ENCODE results near the gene CCNJL. TPM values are rescaled to one million over a fixed set of nuclear protein-coding genes. Genes with fewer than 3 reads are reported as not detected.

Gene CCNJL
- total and polyA plus RNA-seq, 2 donors: 1.7 to 2.7 TPM

- H3K9me3 ChIP-seq (ENCODE audit: control insufficient read depth in 2 of 2, insufficient read depth in 1 of 2, low read length in 1 of 2): no peaks in the 10 kb centered on the region
- no peaks in the 10 kb centered on the region for H3K4me1 ChIP-seq (ENCODE audit: control insufficient read depth in 2 of 2, insufficient read depth in 2 of 2, low read length in 2 of 2)
- no peak overlapping the region for H3K27ac ChIP-seq (ENCODE audit: low read depth in 1 of 2, low read length in 1 of 2)
- no peaks in the 10 kb centered on the region for H3K36me3 ChIP-seq (ENCODE audit: control insufficient read depth in 2 of 2, insufficient read depth in 2 of 2, low read length in 1 of 2)
- WGBS: 97% methylated on average over 5 of the region's 5 CpGs
- no peak overlapping the region for H3K4me3 ChIP-seq (ENCODE audit: low read length in 2 of 2)
- no peak for DNase-seq (ENCODE audit: low read depth in 6 of 9, low spot score in 9 of 9)
- H3K27me3 ChIP-seq (ENCODE audit: control insufficient read depth in 2 of 2, insufficient read depth in 1 of 2, low read length in 1 of 2): no peaks in the 10 kb centered on the region
These were observed 74.7 kb downstream of the CCNJL start for GRCh38 chr5:160237571-160238093.

GRCh38 chr5:160235731-160236130 is 76.6 kb downstream of the CCNJL start:
- Histone ChIP-seq H3K27ac (ENCODE audit: low read depth in 1 of 2, low read length in 1 of 2) (no peak overlapping the region), H3K9me3 (ENCODE audit: control insufficient read depth in 2 of 2, insufficient read depth in 1 of 2, low read length in 1 of 2) (no peaks in the 10 kb centered on the region), H3K27me3 (ENCODE audit: control insufficient read depth in 2 of 2, insufficient read depth in 1 of 2, low read length in 1 of 2) (no peaks in the 10 kb centered on the region), H3K4me3 (ENCODE audit: low read length in 2 of 2) (no peak overlapping the region), H3K4me1 (ENCODE audit: control insufficient read depth in 2 of 2, insufficient read depth in 2 of 2, low read length in 2 of 2) (peaks cover 0 to 3% of the 10 kb centered on the region in 2 donors), H3K36me3 (ENCODE audit: control insufficient read depth in 2 of 2, insufficient read depth in 2 of 2, low read length in 1 of 2) (no peaks in the 10 kb centered on the region)
- 93% methylated on average over 5 of the region's 5 CpGs for WGBS
- no peak for DNase-seq (ENCODE audit: low read depth in 6 of 9, low spot score in 9 of 9)

GRCh38 chr5:160233215-160233614 is 79.1 kb downstream of the CCNJL start:
- no peaks in the 10 kb centered on the region for H3K36me3 ChIP-seq (ENCODE audit: control insufficient read depth in 2 of 2, insufficient read depth in 2 of 2, low read length in 1 of 2)
- no peaks in the 10 kb centered on the region for H3K9me3 ChIP-seq (ENCODE audit: control insufficient read depth in 2 of 2, insufficient read depth in 1 of 2, low read length in 1 of 2)
- WGBS: 95% methylated on average over 5 of the region's 5 CpGs
- H3K4me3 ChIP-seq (ENCODE audit: low read length in 2 of 2): no peak overlapping the region
- H3K27me3 ChIP-seq (ENCODE audit: control insufficient read depth in 2 of 2, insufficient read depth in 1 of 2, low read length in 1 of 2): no peaks in the 10 kb centered on the region
- DNase-seq (ENCODE audit: low read depth in 6 of 9, low spot score in 9 of 9): peak in 1 of 9 donors; percentile 23
- H3K27ac ChIP-seq (ENCODE audit: low read depth in 1 of 2, low read length in 1 of 2): no peak overlapping the region
- H3K4me1 ChIP-seq (ENCODE audit: control insufficient read depth in 2 of 2, insufficient read depth in 2 of 2, low read length in 2 of 2): peaks cover 0 to 7% of the 10 kb centered on the region in 2 donors

DNA sequence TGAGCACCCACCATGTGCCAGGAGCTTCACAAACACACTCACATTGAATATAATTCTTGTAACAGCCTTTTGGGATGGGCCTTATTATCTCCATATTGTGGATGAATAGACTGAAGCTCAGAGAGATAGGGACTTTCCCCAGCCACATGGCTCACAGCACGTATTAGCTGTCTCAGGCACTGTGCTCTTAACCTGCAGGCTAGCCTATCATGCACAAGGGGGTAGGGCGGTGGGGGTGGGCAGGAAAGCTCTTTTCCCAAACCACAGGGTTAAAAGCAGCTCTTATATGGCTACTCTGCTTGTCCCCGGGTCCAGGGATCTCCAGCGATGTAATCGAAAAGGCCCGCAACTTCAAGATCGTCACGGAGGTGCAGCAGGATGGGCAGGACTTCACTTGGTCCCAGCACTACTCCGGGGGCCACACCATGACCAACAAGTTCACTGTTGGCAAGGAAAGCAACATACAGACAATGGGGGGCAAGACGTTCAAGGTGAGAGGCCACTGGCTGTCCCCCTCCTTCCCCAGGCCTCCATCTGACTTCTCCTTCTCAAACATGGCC is 80.5 kb downstream of the CCNJL start:
- Histone ChIP-seq H3K9me3 (ENCODE audit: control insufficient read depth in 2 of 2, insufficient read depth in 1 of 2, low read length in 1 of 2) (no peaks in the 10 kb centered on the region), H3K4me3 (ENCODE audit: low read length in 2 of 2) (no peak overlapping the region), H3K27ac (ENCODE audit: low read depth in 1 of 2, low read length in 1 of 2) (peak overlapping the region; percentile 11 to 40), H3K27me3 (ENCODE audit: control insufficient read depth in 2 of 2, insufficient read depth in 1 of 2, low read length in 1 of 2) (no peaks in the 10 kb centered on the region), H3K36me3 (ENCODE audit: control insufficient read depth in 2 of 2, insufficient read depth in 2 of 2, low read length in 1 of 2) (no peaks in the 10 kb centered on the region), H3K4me1 (ENCODE audit: control insufficient read depth in 2 of 2, insufficient read depth in 2 of 2, low read length in 2 of 2) (peaks cover 0 to 7% of the 10 kb centered on the region in 2 donors)
- no peak for DNase-seq (ENCODE audit: low read depth in 6 of 9, low spot score in 9 of 9)
- WGBS: 96% methylated on average over 10 of the region's 10 CpGs

DNA sequence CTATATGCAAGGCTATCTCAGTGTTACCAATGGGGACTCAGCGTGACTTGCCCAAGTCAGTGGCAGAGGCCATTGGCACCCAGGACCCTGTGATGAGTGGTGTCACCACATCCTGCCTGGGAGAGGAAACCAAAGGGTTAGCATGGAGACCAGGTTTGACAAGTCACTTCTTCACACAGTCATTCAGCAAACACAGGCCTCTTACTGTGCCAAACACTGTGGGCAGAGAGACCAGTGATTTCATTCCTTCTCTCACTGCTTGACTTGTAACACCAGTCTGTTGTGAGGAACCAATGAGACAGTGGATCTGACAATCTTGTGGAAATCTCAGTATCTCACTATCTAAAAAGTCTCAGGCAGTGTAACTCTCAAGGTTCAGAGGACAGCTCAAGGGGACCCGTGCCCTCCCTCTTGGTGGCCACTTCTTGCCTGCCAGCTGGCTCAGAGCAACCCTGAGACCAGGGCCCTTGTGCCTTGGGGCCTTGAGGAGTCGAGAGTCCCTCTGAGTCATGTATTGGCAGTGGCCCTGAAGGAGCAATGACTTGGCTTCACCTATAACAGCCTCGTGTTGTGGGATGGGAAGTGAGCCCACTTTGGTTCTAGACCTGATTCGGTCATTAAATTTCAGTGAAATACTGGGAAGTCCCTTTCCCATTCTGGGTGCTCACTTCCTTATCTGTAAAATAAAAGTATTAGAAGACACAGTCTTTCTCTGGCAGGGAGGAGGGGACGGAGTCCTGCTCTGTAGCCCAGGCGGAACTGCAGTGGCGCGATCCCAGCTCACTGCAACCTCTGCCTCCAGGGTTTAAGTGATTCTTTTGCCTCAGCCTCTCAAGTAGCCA is 81.5 kb downstream of the CCNJL start:
- peak overlapping the region in 1 of 2 donors; percentile 65 for H3K27ac ChIP-seq (ENCODE audit: low read depth in 1 of 2, low read length in 1 of 2)
- no peaks in the 10 kb centered on the region for H3K36me3 ChIP-seq (ENCODE audit: control insufficient read depth in 2 of 2, insufficient read depth in 2 of 2, low read length in 1 of 2)
- no peaks in the 10 kb centered on the region for H3K9me3 ChIP-seq (ENCODE audit: control insufficient read depth in 2 of 2, insufficient read depth in 1 of 2, low read length in 1 of 2)
- peaks cover 0 to 7% of the 10 kb centered on the region in 2 donors for H3K4me1 ChIP-seq (ENCODE audit: control insufficient read depth in 2 of 2, insufficient read depth in 2 of 2, low read length in 2 of 2)
- WGBS: 92% methylated on average over 9 of the region's 9 CpGs
- H3K27me3 ChIP-seq (ENCODE audit: control insufficient read depth in 2 of 2, insufficient read depth in 1 of 2, low read length in 1 of 2): no peaks in the 10 kb centered on the region
- H3K4me3 ChIP-seq (ENCODE audit: low read length in 2 of 2): no peak overlapping the region
- DNase-seq (ENCODE audit: low read depth in 6 of 9, low spot score in 9 of 9): peak in 3 of 9 donors; percentile 12 to 39 (median 16)

- no peak within 1 kb of the TSS for H3K27ac ChIP-seq (ENCODE audit: low read depth in 1 of 2, low read length in 1 of 2)
- WGBS: 73% methylated on average over 7 of the region's 7 CpGs
- no peaks in the 10 kb centered on the region for H3K9me3 ChIP-seq (ENCODE audit: control insufficient read depth in 2 of 2, insufficient read depth in 1 of 2, low read length in 1 of 2)
- H3K4me3 ChIP-seq (ENCODE audit: low read length in 2 of 2): no peak within 1 kb of the TSS
- no peaks in the 10 kb centered on the region for H3K27me3 ChIP-seq (ENCODE audit: control insufficient read depth in 2 of 2, insufficient read depth in 1 of 2, low read length in 1 of 2)
- no peaks in the 10 kb centered on the region for H3K36me3 ChIP-seq (ENCODE audit: control insufficient read depth in 2 of 2, insufficient read depth in 2 of 2, low read length in 1 of 2)
- no peak for DNase-seq (ENCODE audit: low read depth in 6 of 9, low spot score in 9 of 9)
- H3K4me1 ChIP-seq (ENCODE audit: control insufficient read depth in 2 of 2, insufficient read depth in 2 of 2, low read length in 2 of 2): peaks cover 0 to 7% of the 10 kb centered on the region in 2 donors
These were observed 83.1 kb downstream of the CCNJL start, which contains the start of gene FABP6 for GRCh38 chr5:160229190-160229742. FABP6 (plus strand) TSS chr5:160229506; CDS start chr5:160229558, 52 bp downstream.

DNA sequence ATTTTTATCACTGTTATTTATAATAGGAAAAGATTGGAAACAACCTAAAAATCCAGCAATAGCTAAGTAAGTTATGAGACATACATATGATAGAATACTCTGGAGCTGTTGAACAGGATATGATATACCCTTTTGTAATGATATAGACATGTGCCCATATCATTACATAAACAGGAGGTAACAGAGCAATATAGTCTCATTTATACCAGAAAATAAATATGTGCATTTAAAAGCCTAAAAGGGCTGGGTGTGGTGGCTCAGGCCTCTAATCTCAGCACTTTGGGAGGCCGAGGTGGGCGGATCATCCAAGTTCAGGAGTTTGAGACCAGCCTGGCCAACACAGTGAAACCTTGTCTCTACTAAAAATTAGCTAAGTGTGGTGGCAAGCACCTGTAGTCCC is 85.4 kb downstream of the CCNJL start:
- H3K36me3 ChIP-seq (ENCODE audit: control insufficient read depth in 2 of 2, insufficient read depth in 2 of 2, low read length in 1 of 2): no peaks in the 10 kb centered on the region
- DNase-seq (ENCODE audit: low read depth in 6 of 9, low spot score in 9 of 9): no peak
- H3K4me1 ChIP-seq (ENCODE audit: control insufficient read depth in 2 of 2, insufficient read depth in 2 of 2, low read length in 2 of 2): peaks cover 0 to 7% of the 10 kb centered on the region in 2 donors
- 96% methylated on average over 2 of the region's 2 CpGs for WGBS
- no peaks in the 10 kb centered on the region for H3K27me3 ChIP-seq (ENCODE audit: control insufficient read depth in 2 of 2, insufficient read depth in 1 of 2, low read length in 1 of 2)
- H3K27ac ChIP-seq (ENCODE audit: low read depth in 1 of 2, low read length in 1 of 2): no peak overlapping the region
- no peak overlapping the region for H3K4me3 ChIP-seq (ENCODE audit: low read length in 2 of 2)
- H3K9me3 ChIP-seq (ENCODE audit: control insufficient read depth in 2 of 2, insufficient read depth in 1 of 2, low read length in 1 of 2): no peaks in the 10 kb centered on the region

GRCh38 chr5:160221082-160221481 is 91.3 kb downstream of the CCNJL start:
- no peak for DNase-seq (ENCODE audit: low read depth in 6 of 9, low spot score in 9 of 9)
- Histone ChIP-seq H3K4me1 (ENCODE audit: control insufficient read depth in 2 of 2, insufficient read depth in 2 of 2, low read length in 2 of 2) (no peaks in the 10 kb centered on the region), H3K36me3 (ENCODE audit: control insufficient read depth in 2 of 2, insufficient read depth in 2 of 2, low read length in 1 of 2) (no peaks in the 10 kb centered on the region), H3K27me3 (ENCODE audit: control insufficient read depth in 2 of 2, insufficient read depth in 1 of 2, low read length in 1 of 2) (no peaks in the 10 kb centered on the region), H3K27ac (ENCODE audit: low read depth in 1 of 2, low read length in 1 of 2) (no peak overlapping the region), H3K4me3 (ENCODE audit: low read length in 2 of 2) (no peak overlapping the region), H3K9me3 (ENCODE audit: control insufficient read depth in 2 of 2, insufficient read depth in 1 of 2, low read length in 1 of 2) (no peaks in the 10 kb centered on the region)
- 97% methylated on average over 3 of the region's 3 CpGs for WGBS

- 73% methylated on average over 4 of the region's 4 CpGs for WGBS
- Histone ChIP-seq H3K4me3 (ENCODE audit: low read length in 2 of 2) (no peak overlapping the region), H3K9me3 (ENCODE audit: control insufficient read depth in 2 of 2, insufficient read depth in 1 of 2, low read length in 1 of 2) (peaks cover 0 to 1% of the 10 kb centered on the region in 2 donors), H3K27ac (ENCODE audit: low read depth in 1 of 2, low read length in 1 of 2) (no peak overlapping the region), H3K4me1 (ENCODE audit: control insufficient read depth in 2 of 2, insufficient read depth in 2 of 2, low read length in 2 of 2) (no peaks in the 10 kb centered on the region), H3K36me3 (ENCODE audit: control insufficient read depth in 2 of 2, insufficient read depth in 2 of 2, low read length in 1 of 2) (no peaks in the 10 kb centered on the region), H3K27me3 (ENCODE audit: control insufficient read depth in 2 of 2, insufficient read depth in 1 of 2, low read length in 1 of 2) (no peaks in the 10 kb centered on the region)
- DNase-seq (ENCODE audit: low read depth in 6 of 9, low spot score in 9 of 9): no peak
These were observed 93.0 kb downstream of the CCNJL start for GRCh38 chr5:160219356-160219755.
